HUES48 (cell line): ENCODE measurements around the gene COL27A1.
"Not testable (repeated sequence)": the region's sequence is repeated elsewhere in the genome, so short reads cannot be mapped to it uniquely, and the experiment has no call there.

Source experiments
- H3K27ac ChIP-seq: one replicate; pipeline ENCODE4 v1.7.0; 2013; ENCODE audit warnings: low read depth, low read length, inconsistent platforms
- H3K27me3 ChIP-seq: 2 replicates; pipeline ENCODE4 v1.6.1; 2013; ENCODE audit warnings: mild to moderate bottlenecking, low read length; ENCODE audit not compliant: control insufficient read depth, insufficient read depth
- H3K36me3 ChIP-seq: 2 replicates; pipeline ENCODE4 v1.6.1; 2013; ENCODE audit warnings: low read length; ENCODE audit not compliant: control insufficient read depth, insufficient read depth
- H3K4me1 ChIP-seq: 2 replicates; pipeline ENCODE4 v1.6.1; 2013; ENCODE audit warnings: mild to moderate bottlenecking, low read length; ENCODE audit not compliant: control insufficient read depth, insufficient read depth
- H3K4me3 ChIP-seq: 2 replicates; pipeline ENCODE4 v1.5.1; 2013; ENCODE audit warnings: mild to moderate bottlenecking, low read depth, low read length
- H3K9ac ChIP-seq: 2 replicates; pipeline ENCODE4 v1.6.1; 2013; ENCODE audit warnings: mild to moderate bottlenecking, low read depth, low read length, moderate library complexity
- H3K9me3 ChIP-seq: 2 replicates; pipeline ENCODE4 v1.6.1; 2013; ENCODE audit warnings: low read length; ENCODE audit not compliant: control insufficient read depth, insufficient read depth

The COL27A1 gene

GRCh38 chr9:114124666-114125475 lies 30.5 kb upstream of the COL27A1 start:
- H3K27me3 ChIP-seq = no peaks in the 10 kb centered on the region
- H3K27ac ChIP-seq = no peak overlapping the region
- no peaks in the 10 kb centered on the region for H3K36me3 ChIP-seq
- H3K9me3 ChIP-seq = no peaks in the 10 kb centered on the region
- H3K4me1 ChIP-seq = no peaks in the 10 kb centered on the region
- H3K4me3 ChIP-seq = no peak overlapping the region
- no peak overlapping the region for H3K9ac ChIP-seq

- Histone ChIP-seq H3K4me3 (no peak overlapping the region), H3K27me3 (no peaks in the 10 kb centered on the region)
Observed at GRCh38 chr9:114125476-114126013, 29.8 kb upstream of the COL27A1 start.

GRCh38 chr9:114126247-114127060 lies 28.9 kb upstream of the COL27A1 start:
- Histone ChIP-seq H3K27me3 (no peaks in the 10 kb centered on the region), H3K27ac (no peak overlapping the region)

More at GRCh38 chr9:114125476-114126013, 29.8 kb upstream of the COL27A1 start:
- no peaks in the 10 kb centered on the region for H3K9me3 ChIP-seq
- no peak overlapping the region for H3K9ac ChIP-seq
- H3K27ac ChIP-seq = no peak overlapping the region
- no peaks in the 10 kb centered on the region for H3K36me3 ChIP-seq
- H3K4me1 ChIP-seq = no peaks in the 10 kb centered on the region

GRCh38 chr9:114128759-114129158 lies 26.6 kb upstream of the COL27A1 start:
- not testable (repeated sequence) for H3K4me3 ChIP-seq, H3K4me1 ChIP-seq, H3K27me3 ChIP-seq, H3K9me3 ChIP-seq, H3K9ac ChIP-seq, H3K36me3 ChIP-seq, H3K27ac ChIP-seq

More at GRCh38 chr9:114126247-114127060, 28.9 kb upstream of the COL27A1 start:
- Histone ChIP-seq H3K4me1 (peaks cover under 1% of the 10 kb centered on the region; the same call in 1 of the 2 replicates), H3K9me3 (no peaks in the 10 kb centered on the region), H3K4me3 (no peak overlapping the region), H3K36me3 (no peaks in the 10 kb centered on the region), H3K9ac (no peak overlapping the region)

GRCh38 chr9:114130141-114130540 lies 25.2 kb upstream of the COL27A1 start:
- Histone ChIP-seq H3K4me1 (peaks cover 7% of the 10 kb centered on the region; the same call in 1 of the 2 replicates), H3K4me3 (no peak overlapping the region), H3K27me3 (no peaks in the 10 kb centered on the region), H3K27ac (no peak overlapping the region), H3K36me3 (no peaks in the 10 kb centered on the region), H3K9me3 (no peaks in the 10 kb centered on the region), H3K9ac (no peak overlapping the region)

- H3K9me3 ChIP-seq = no peaks in the 10 kb centered on the region
- peaks cover 7% of the 10 kb centered on the region; the same call in 1 of the 2 replicates for H3K4me1 ChIP-seq
- H3K27me3 ChIP-seq = no peaks in the 10 kb centered on the region
- no peaks in the 10 kb centered on the region for H3K36me3 ChIP-seq
- no peak overlapping the region for H3K4me3 ChIP-seq
- no peak overlapping the region for H3K27ac ChIP-seq
- no peak overlapping the region for H3K9ac ChIP-seq
Observed at GRCh38 chr9:114130624-114131277, 24.6 kb upstream of the COL27A1 start.

GRCh38 chr9:114131808-114132549 lies 23.4 kb upstream of the COL27A1 start:
- Histone ChIP-seq H3K9ac (no peak overlapping the region), H3K27ac (no peak overlapping the region), H3K36me3 (no peaks in the 10 kb centered on the region), H3K9me3 (no peaks in the 10 kb centered on the region), H3K4me3 (no peak overlapping the region), H3K27me3 (no peaks in the 10 kb centered on the region), H3K4me1 (peaks cover 7% of the 10 kb centered on the region; the same call in 1 of the 2 replicates)

- Histone ChIP-seq H3K9ac (no peak overlapping the region), H3K36me3 (no peaks in the 10 kb centered on the region), H3K27ac (no peak overlapping the region), H3K9me3 (no peaks in the 10 kb centered on the region), H3K4me1 (peaks cover 7% of the 10 kb centered on the region; the same call in 1 of the 2 replicates), H3K27me3 (no peaks in the 10 kb centered on the region), H3K4me3 (no peak overlapping the region)
Observed at GRCh38 chr9:114132550-114132918, 22.8 kb upstream of the COL27A1 start.

- H3K4me1 ChIP-seq = peaks cover 7% of the 10 kb centered on the region; the same call in 1 of the 2 replicates
- no peak overlapping the region for H3K9ac ChIP-seq
- H3K27ac ChIP-seq = no peak overlapping the region
- no peaks in the 10 kb centered on the region for H3K9me3 ChIP-seq
- H3K4me3 ChIP-seq = no peak overlapping the region
- H3K27me3 ChIP-seq = 0 out of 2 replicates have a peak, but pooled peaks cover under 1% of the 10 kb centered on the region
- no peaks in the 10 kb centered on the region for H3K36me3 ChIP-seq
Observed at GRCh38 chr9:114134827-114135396, 20.4 kb upstream of the COL27A1 start.

- no peaks in the 10 kb centered on the region for H3K36me3 ChIP-seq
- peaks cover 6% of the 10 kb centered on the region; the same call in 1 of the 2 replicates for H3K27me3 ChIP-seq
- no peaks in the 10 kb centered on the region for H3K9me3 ChIP-seq
- no peak overlapping the region for H3K4me3 ChIP-seq
- no peak overlapping the region for H3K9ac ChIP-seq
- no peak overlapping the region for H3K27ac ChIP-seq
- H3K4me1 ChIP-seq = no peaks in the 10 kb centered on the region
Observed at GRCh38 chr9:114137831-114138230, 17.5 kb upstream of the COL27A1 start.
